NOMO-1 (cell line): ENCODE data around the gene HLA-DOA.

Experiments used
- DNase-seq, 2 experiments: peaks; one replicate each; lab custom pipeline; 2025; ENCODE audit not compliant: unreplicated experiment in 2 of 2; lab: John Stamatoyannopoulos, UW

The HLA-DOA gene

GRCh38 chr6:33008944-33009861 lies at the start of gene HLA-DOA:
Gene HLA-DOA (minus strand): TSS chr6:33009591.
- DNase-seq = peak; percentile 59 to 65

GRCh38 chr6:33057222-33058150 lies 48.1 kb upstream of the HLA-DOA start:
- peak; percentile 28 to 83 for DNase-seq

- DNase-seq = no peak
Measured at GRCh38 chr6:33053230-33053629, 43.8 kb upstream of the HLA-DOA start.

GRCh38 chr6:33052627-33053026 lies 43.2 kb upstream of the HLA-DOA start:
- no peak for DNase-seq

GRCh38 chr6:33050014-33050810 lies 40.8 kb upstream of the HLA-DOA start:
- DNase-seq = peak; percentile 32 to 65

- DNase-seq = no peak
Measured at GRCh38 chr6:33049323-33050013, 40.1 kb upstream of the HLA-DOA start.

- no peak for DNase-seq
Measured at GRCh38 chr6:33040157-33040556, 30.8 kb upstream of the HLA-DOA start.

GRCh38 chr6:33036535-33036934 lies 27.1 kb upstream of the HLA-DOA start:
- DNase-seq = no peak

- DNase-seq = no peak
Measured at GRCh38 chr6:33034554-33034953, 25.2 kb upstream of the HLA-DOA start.

- no peak for DNase-seq
Measured at GRCh38 chr6:33030245-33030644, 20.9 kb upstream of the HLA-DOA start.

GRCh38 chr6:33029328-33030184 lies 20.2 kb upstream of the HLA-DOA start:
- peak; percentile 53 to 74 for DNase-seq

GRCh38 chr6:33028220-33028849 lies 18.9 kb upstream of the HLA-DOA start:
- DNase-seq = peak in 1 of 2 experiments; percentile 31

GRCh38 chr6:33024521-33024920 lies 15.1 kb upstream of the HLA-DOA start:
- no peak for DNase-seq

GRCh38 chr6:33023536-33023935 lies 14.1 kb upstream of the HLA-DOA start:
- no peak for DNase-seq

- no peak for DNase-seq
Measured at GRCh38 chr6:33021917-33022316, 12.5 kb upstream of the HLA-DOA start.

GRCh38 chr6:33019372-33019771 lies 10.0 kb upstream of the HLA-DOA start:
- DNase-seq = peak in 1 of 2 experiments; percentile 40

- DNase-seq = peak; percentile 89 to 99
Measured at GRCh38 chr6:33018904-33019303, 9.5 kb upstream of the HLA-DOA start.

- DNase-seq = no peak
Measured at GRCh38 chr6:33018418-33018817, 9.0 kb upstream of the HLA-DOA start.
